Transverse colon (tissue), 4 donors: ENCODE measurements around the gene CFAP61. TPM values are rescaled to one million over a fixed set of nuclear protein-coding genes. Genes with fewer than 3 reads are reported as not detected.
A peak's percentile ranks its signal among the peaks of the same experiment; 100 is the strongest.

Experiments
- DNase-seq: peaks from one replicate; pipeline ENCODE4 v3.0.0-alpha.2; 2019
- H3K27ac ChIP-seq, 4 donors: fragments of 200-600 bp; sonication (generic); 2 replicates each; pipeline ENCODE4 v1.5.1; 2016 to 2018; ENCODE audit warnings: inconsistent platforms in 4 of 4
- H3K27me3 ChIP-seq: fragments of 200-600 bp; sonication (generic); 2 replicates; pipeline ENCODE4 v1.5.1; 2017; ENCODE audit warnings: inconsistent platforms
- H3K36me3 ChIP-seq, 4 donors: fragments of 200-600 bp; sonication (generic); 2 replicates each; pipeline ENCODE4 v1.5.1; 2017 to 2019; ENCODE audit warnings: inconsistent platforms in 4 of 4
- H3K4me1 ChIP-seq, 4 donors: fragments of 200-600 bp; sonication (generic); 2 replicates each; pipeline ENCODE4 v1.5.1; 2017 to 2020; ENCODE audit warnings: inconsistent platforms in 4 of 4
- H3K4me3 ChIP-seq, 4 donors: fragments of 200-600 bp; sonication (generic); 1 replicate in 1 of 4; 2 replicates in 3 of 4; pipeline versions ENCODE4 v1.5.1 to v1.6.1; 2017 to 2019; ENCODE audit warnings: inconsistent platforms in 4 of 4
- H3K9me3 ChIP-seq, 2 donors: fragments of 200-600 bp; sonication (generic); 2 replicates each; pipeline ENCODE4 v1.5.1; 2017 to 2019; ENCODE audit warnings: inconsistent platforms in 2 of 2
- CTCF ChIP-seq, 5 experiments: fragments of 200-600 bp in 3 of 5; fragments of 450-650 bp in 2 of 5; sonication (generic) in 3 of 5; IDR thresholded peaks; 1 replicate in 2 of 5; 2 replicates in 3 of 5; pipeline ENCODE4 v1.5.1; 2016 to 2017; ENCODE audit warnings: antibody characterized with exemption in 5 of 5, inconsistent platforms in 3 of 5, mild to moderate bottlenecking in 2 of 5, moderate library complexity in 1 of 5
- EP300 ChIP-seq: sonication (generic); formaldehyde crosslinking; IDR thresholded peaks from one replicate; pipeline ENCODE4 v1.6.1; 2017; ENCODE audit warnings: antibody characterized with exemption, low read depth
- POLR2A ChIP-seq: fragments of 450-650 bp; IDR thresholded peaks from one replicate; pipeline ENCODE4 v1.6.1; 2016; ENCODE audit warnings: antibody characterized with exemption, mild to moderate bottlenecking, moderate library complexity
- POLR2AphosphoS5 ChIP-seq, 3 donors: sonication (generic); formaldehyde crosslinking; IDR thresholded peaks; one replicate each; pipeline ENCODE4 v1.6.1; 2016; ENCODE audit warnings: antibody characterized with exemption in 3 of 3
- WGBS, 2 donors: methylation state at CpG; one replicate each; pipeline ENCODE4 v1.1.5; 2018; ENCODE audit warnings: low coverage in 1 of 2; 5-methylcytosine and 5-hydroxymethylcytosine counted together
- in situ Hi-C, 4 donors: fragments of 200-750 bp; cut with MboI; loops; one replicate each; pipeline versions ENCODE4 v1.15.0 to v1.15.1; 2017; ENCODE audit warnings: low sequenced_read_pairs in 3 of 4, low pct_ligation_motif_present in 1 of 4, low pct_unique_long_range_greater_than_20kb in 1 of 4
- intact Hi-C: fragments of 100-400 bp; cut with DNase I; formaldehyde crosslinking; loops from one replicate; pipeline ENCODE4 v1.15.1; 2023; ENCODE audit warnings: low total_unique reads
- total RNA-seq, 4 donors: library from RNA; depleted of rRNA; stranded (reverse); fragments of >200 nt; gene quantifications; one replicate each; pipeline ENCODE4 v1.1.0, GENCODE V29; 2016

CFAP61 gene
- total RNA-seq, 4 donors from 2014 or later = 0.27 TPM; not detected in 3

- WGBS, 2 donors = 58 to 71% methylated on average over 8 to 11 of the region's 11 CpGs
- peaks cover 0 to 17% (median 10%) of the 10 kb centered on the region in 4 donors for H3K4me1 ChIP-seq
- peak overlapping the region in 3 of 4 donors; percentile 8 to 69 (median 28) for H3K27ac ChIP-seq
- intact Hi-C loops = no loop called here
- no peak overlapping the region for H3K4me3 ChIP-seq
- in situ Hi-C loops = no loop called here
- no peaks in the 10 kb centered on the region for H3K9me3 ChIP-seq
- DNase-seq = no peak
- H3K27me3 ChIP-seq = peaks cover 5% of the 10 kb centered on the region
- TF ChIP-seq EP300 (no peak), CTCF (IDR thresholded peaks at IDR 0.05) (no peak), POLR2AphosphoS5 (IDR thresholded peaks at IDR 0.05) (no peak), POLR2A (no peak)
- no peaks in the 10 kb centered on the region for H3K36me3 ChIP-seq
These were observed 159.7 kb downstream of the CFAP61 start for GRCh38 chr20:20211988-20212518.

- no peak overlapping the region for H3K27ac ChIP-seq
- no peak overlapping the region for H3K4me3 ChIP-seq
- intact Hi-C loops (no loop called here), in situ Hi-C loops (no loop called here)
- no peaks in the 10 kb centered on the region for H3K36me3 ChIP-seq
- 83% methylated on average over 4 of the region's 5 CpGs; no CpG with 5 or more reads in 1 of the 2 donors for WGBS, 2 donors
- peaks cover 5% of the 10 kb centered on the region for H3K27me3 ChIP-seq
- no peak for DNase-seq
- H3K4me1 ChIP-seq = peaks cover 0 to 17% (median 10%) of the 10 kb centered on the region in 4 donors
- no peak for TF ChIP-seq EP300
- no peak for TF ChIP-seq POLR2A
- TF ChIP-seq POLR2AphosphoS5 (IDR thresholded peaks at IDR 0.05) = no peak
- TF ChIP-seq CTCF (IDR thresholded peaks at IDR 0.05) = no peak
- H3K9me3 ChIP-seq = no peaks in the 10 kb centered on the region
These were observed 160.4 kb downstream of the CFAP61 start for GRCh38 chr20:20212675-20213096.

GRCh38 chr20:20213526-20214121 lies 161.3 kb downstream of the CFAP61 start:
- in situ Hi-C loops = no loop called here

More at GRCh38 chr20:20213526-20214121, 161.3 kb downstream of the CFAP61 start:
- intact Hi-C loops = no loop called here
- no peaks in the 10 kb centered on the region for H3K9me3 ChIP-seq
- H3K27me3 ChIP-seq = peaks cover 5% of the 10 kb centered on the region
- no peak overlapping the region for H3K4me3 ChIP-seq
- H3K27ac ChIP-seq = no peak overlapping the region
- TF ChIP-seq POLR2AphosphoS5 (IDR thresholded peaks at IDR 0.05) (no peak), EP300 (no peak), CTCF (IDR thresholded peaks at IDR 0.05) (no peak), POLR2A (no peak)
- H3K36me3 ChIP-seq = no peaks in the 10 kb centered on the region
- no peak for DNase-seq
- 78 to 82% methylated on average over 5 of the region's 5 CpGs for WGBS, 2 donors
- peaks cover 0 to 17% (median 10%) of the 10 kb centered on the region in 4 donors for H3K4me1 ChIP-seq
